ENCODE data around the gene DHH.

DNA sequence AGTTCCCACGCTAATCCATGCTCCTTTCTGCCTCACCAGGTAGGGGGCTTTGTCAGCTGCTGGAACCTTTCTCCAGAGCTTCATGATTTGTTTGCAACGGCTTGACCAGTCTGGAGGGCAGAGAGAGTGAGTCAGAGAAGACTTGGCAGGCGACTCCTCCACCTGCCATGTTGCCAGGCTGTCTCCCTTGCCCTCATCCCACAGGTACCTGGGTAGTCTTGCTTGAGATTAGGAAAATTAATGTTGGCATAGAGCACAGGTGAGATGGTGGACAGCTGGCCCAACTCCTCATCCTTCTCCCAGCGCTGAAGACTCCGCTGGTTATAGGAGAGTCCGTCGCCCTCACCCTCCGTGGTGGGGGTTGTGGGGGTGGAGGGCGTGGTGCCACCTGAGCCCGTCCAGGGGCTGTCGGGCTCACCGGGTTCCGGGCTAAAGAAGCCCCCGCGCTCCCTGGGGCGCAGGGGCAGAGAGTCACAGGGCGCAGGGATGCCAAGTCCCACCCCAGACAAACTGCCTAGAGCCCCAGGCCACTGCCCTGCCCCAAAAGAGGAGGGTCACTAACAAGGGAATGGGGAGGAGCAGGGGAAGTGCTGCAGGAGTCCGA, 52.6 kb downstream of the DHH start:
- TF ChIP-seq MXI1 (IDR thresholded peaks at IDR 0.05; ENCODE audit: low read depth, low read length) (no peak), POLR2AphosphoS5 (IDR thresholded peaks at IDR 0.05; ENCODE audit: low read depth, low read length) (no peak), YY1 (IDR thresholded peaks at IDR 0.05; ENCODE audit: low read depth) (no peak), EP300 (IDR thresholded peaks at IDR 0.05; ENCODE audit: borderline replicate concordance in 1 of 2, low read depth in 1 of 2, low read length in 1 of 2) (no peak), CHD2 (IDR thresholded peaks at IDR 0.05; ENCODE audit: low read length, partially characterized antibody) (no peak)
- TF ChIP-seq, protein P1, sequence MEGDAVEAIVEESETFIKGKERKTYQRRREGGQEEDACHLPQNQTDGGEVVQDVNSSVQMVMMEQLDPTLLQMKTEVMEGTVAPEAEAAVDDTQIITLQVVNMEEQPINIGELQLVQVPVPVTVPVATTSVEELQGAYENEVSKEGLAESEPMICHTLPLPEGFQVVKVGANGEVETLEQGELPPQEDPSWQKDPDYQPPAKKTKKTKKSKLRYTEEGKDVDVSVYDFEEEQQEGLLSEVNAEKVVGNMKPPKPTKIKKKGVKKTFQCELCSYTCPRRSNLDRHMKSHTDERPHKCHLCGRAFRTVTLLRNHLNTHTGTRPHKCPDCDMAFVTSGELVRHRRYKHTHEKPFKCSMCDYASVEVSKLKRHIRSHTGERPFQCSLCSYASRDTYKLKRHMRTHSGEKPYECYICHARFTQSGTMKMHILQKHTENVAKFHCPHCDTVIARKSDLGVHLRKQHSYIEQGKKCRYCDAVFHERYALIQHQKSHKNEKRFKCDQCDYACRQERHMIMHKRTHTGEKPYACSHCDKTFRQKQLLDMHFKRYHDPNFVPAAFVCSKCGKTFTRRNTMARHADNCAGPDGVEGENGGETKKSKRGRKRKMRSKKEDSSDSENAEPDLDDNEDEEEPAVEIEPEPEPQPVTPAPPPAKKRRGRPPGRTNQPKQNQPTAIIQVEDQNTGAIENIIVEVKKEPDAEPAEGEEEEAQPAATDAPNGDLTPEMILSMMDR (IDR thresholded peaks at IDR 0.05), result no peak

All from SK-N-SH (cell line).